ENCODE measurements around the gene GRK5. TPM values are rescaled to one million over a fixed set of nuclear protein-coding genes. Genes with fewer than 3 reads are reported as not detected.

Gene GRK5
- total and polyA plus RNA-seq, 9 of the 15 experiments (the other 6 are each of a cell fraction or from before 2014, with no cell fraction given), result 0.46 to 0.83 (median 0.67) TPM; not detected in 2

DNA sequence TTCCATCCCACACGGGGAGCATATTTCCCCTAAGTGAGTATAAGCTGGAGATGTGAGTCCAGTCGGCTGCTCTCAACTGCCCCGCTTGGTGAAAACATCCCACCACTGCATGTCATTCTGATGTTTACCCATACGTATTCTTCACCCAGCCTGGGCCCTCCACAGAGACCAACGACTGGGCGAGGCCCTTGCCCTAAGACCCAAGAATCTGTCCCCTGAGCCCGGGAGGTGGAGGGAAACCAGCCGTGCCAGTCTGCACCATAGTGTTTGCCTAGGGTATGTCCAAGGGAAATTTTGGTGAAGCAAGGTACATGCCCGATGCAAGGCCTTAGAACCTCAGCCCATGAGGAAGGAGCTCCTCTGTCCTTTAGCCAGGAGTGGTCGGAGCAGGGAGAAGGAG, 267.2 kb downstream of the GRK5 start:
- Histone ChIP-seq H4K20me1 (replicated peaks; ENCODE audit: control insufficient read depth, insufficient read depth, low read length) (no peaks in the 10 kb centered on the region), H3K4me3 (no peak overlapping the region), H3K27me3 (ENCODE audit: control insufficient read depth in 2 of 2, insufficient read depth in 2 of 2, low read length in 2 of 2) (peaks cover 5 to 33% of the 10 kb centered on the region in 2 experiments), H3K36me3 (ENCODE audit: control insufficient read depth, insufficient read depth, low read length) (no peaks in the 10 kb centered on the region), H3K4me1 (replicated peaks in 1 of 2; ENCODE audit: control insufficient read depth in 2 of 2, insufficient read depth in 2 of 2, low read length in 2 of 2) (no peaks in the 10 kb centered on the region), H2AFZ (ENCODE audit: low read depth, low read length) (no peak overlapping the region), H3K9me3 (replicated peaks; ENCODE audit: control insufficient read depth, insufficient read depth, low read depth, low read length) (peaks cover 3% of the 10 kb centered on the region), H3K27ac (ENCODE audit: extremely low read depth, low read depth, low read length) (no peak overlapping the region), H3K9ac (ENCODE audit: insufficient read depth in 1 of 2, low read depth in 2 of 2, low read length in 2 of 2) (no peak overlapping the region), H3K79me2 (ENCODE audit: control insufficient read depth, insufficient read depth, low read length) (no peaks in the 10 kb centered on the region), H3K4me2 (ENCODE audit: insufficient read depth, low read length) (no peak overlapping the region), H3K9me1 (ENCODE audit: control insufficient read depth, insufficient read depth, low read length) (no peaks in the 10 kb centered on the region)
- POLR2A ChIA-PET, result no interaction called here
- no peak for TF ChIP-seq NCOA6 (IDR thresholded peaks at IDR 0.05)
- no peak for TF ChIP-seq GATA2 (CRISPR knock-in tag; IDR thresholded peaks at IDR 0.05)
- no peak for TF ChIP-seq SIX5 (IDR thresholded peaks at IDR 0.05; ENCODE audit: borderline replicate concordance in 1 of 2, insufficient read depth in 1 of 2, low read depth in 1 of 2, low read length in 2 of 2)
- TF ChIP-seq ASH1L (IDR thresholded peaks at IDR 0.05; ENCODE audit: borderline replicate concordance, low read depth, partially characterized antibody), result no peak
- CTCF ChIA-PET (ENCODE audit: low intra/inter-chr PET ratio), result no interaction called here
- FAIRE-seq (no peak), ATAC-seq (no peak), DNase-seq (ENCODE audit: extremely low read depth in 1 of 4, low spot score in 3 of 4) (no peak)
- in situ Hi-C loops (cut with MboI), result no loop called here
- no TSS peak for BruUV-seq (replicated peaks)
- intact Hi-C loops (cut with micrococcal nuclease), result no loop called here
- 4% methylated on average over 10 of the region's 10 CpGs for WGBS (ENCODE audit: insufficient coverage, low coverage, missing lambda C conversion rate)

GRCh38 chr10:119477444-119477843, 270.1 kb downstream of the GRK5 start:
- H2AFZ ChIP-seq (ENCODE audit: low read depth, low read length), result no peak overlapping the region
- H3K4me2 ChIP-seq (ENCODE audit: insufficient read depth, low read length), result no peak overlapping the region
- no peak overlapping the region for H3K9ac ChIP-seq (ENCODE audit: insufficient read depth in 1 of 2, low read depth in 2 of 2, low read length in 2 of 2)

More at GRCh38 chr10:119477444-119477843, 270.1 kb downstream of the GRK5 start:
- Histone ChIP-seq H3K4me3 (no peak overlapping the region), H3K9me3 (replicated peaks; ENCODE audit: control insufficient read depth, insufficient read depth, low read depth, low read length) (peaks cover 3% of the 10 kb centered on the region), H4K20me1 (replicated peaks; ENCODE audit: control insufficient read depth, insufficient read depth, low read length) (no peaks in the 10 kb centered on the region), H3K27me3 (ENCODE audit: control insufficient read depth in 2 of 2, insufficient read depth in 2 of 2, low read length in 2 of 2) (peaks cover 5 to 41% of the 10 kb centered on the region in 2 experiments), H3K79me2 (ENCODE audit: control insufficient read depth, insufficient read depth, low read length) (no peaks in the 10 kb centered on the region), H3K27ac (ENCODE audit: extremely low read depth, low read depth, low read length) (no peak overlapping the region), H3K4me1 (replicated peaks in 1 of 2; ENCODE audit: control insufficient read depth in 2 of 2, insufficient read depth in 2 of 2, low read length in 2 of 2) (no peaks in the 10 kb centered on the region), H3K9me1 (ENCODE audit: control insufficient read depth, insufficient read depth, low read length) (no peaks in the 10 kb centered on the region), H3K36me3 (ENCODE audit: control insufficient read depth, insufficient read depth, low read length) (no peaks in the 10 kb centered on the region)
- ChIA-PET CTCF (ENCODE audit: low intra/inter-chr PET ratio) (no interaction called here), POLR2A (interaction anchor here (0.6 kb wide), 1 partner anchor 10 kb away, joined by 4 read pairs; no protein-coding TSS in a partner anchor)
- 0% methylated on average over 3 of the region's 3 CpGs for WGBS (ENCODE audit: insufficient coverage, low coverage, missing lambda C conversion rate)
- no peak for DNase-seq (ENCODE audit: extremely low read depth in 1 of 4, low spot score in 3 of 4)
- no TSS peak for BruUV-seq (replicated peaks)
- no peak for FAIRE-seq
- intact Hi-C loops (cut with micrococcal nuclease) (no loop called here), in situ Hi-C loops (cut with MboI) (no loop called here)
- TF ChIP-seq CCNT2 (IDR thresholded peaks at IDR 0.05; ENCODE audit: borderline replicate concordance, extremely low read depth, insufficient read length, low read depth, low read length) (no peak), PTBP1 (IDR thresholded peaks at IDR 0.05; ENCODE audit: low read depth, low read length) (no peak), HDAC2 (IDR thresholded peaks at IDR 0.05) (no peak), KAT7 (CRISPR knock-in tag; IDR thresholded peaks at IDR 0.05; ENCODE audit: borderline replicate concordance) (no peak), MCM3 (IDR thresholded peaks at IDR 0.05) (no peak)
- no peak for ATAC-seq

Data from K562 (cell line).